ENCODE data around the gene UBXN10.

UBXN10 gene

DNA sequence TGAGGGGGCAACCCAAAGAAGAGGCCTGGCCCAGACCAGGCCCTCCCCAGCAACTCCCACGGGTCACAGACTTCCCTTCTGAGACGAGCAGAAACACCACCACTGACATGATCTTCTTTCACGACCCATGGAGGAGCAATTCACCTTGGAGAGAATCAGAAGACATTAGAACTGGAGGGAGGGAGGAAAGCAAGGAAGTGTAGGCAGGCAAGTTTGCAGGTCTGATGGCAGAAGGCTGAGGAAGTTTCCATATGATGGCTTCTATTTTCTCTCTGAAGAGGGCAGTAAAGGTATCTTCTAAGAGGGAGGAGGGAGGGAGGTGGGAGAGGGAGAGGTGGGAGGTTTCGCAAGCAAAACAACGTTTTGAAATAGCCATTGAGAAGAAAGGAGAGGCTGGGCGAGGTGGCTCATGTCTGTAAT, 1.4 kb upstream of the UBXN10 start:
- Histone ChIP-seq H3K4me3 (no peak overlapping the region), H3K36me3 (ENCODE audit: insufficient read depth, low read length) (no peaks in the 10 kb centered on the region), H3K9me3 (ENCODE audit: low read depth, low read length) (no peaks in the 10 kb centered on the region), H3K9ac (ENCODE audit: insufficient read length) (no peak overlapping the region), H3K27ac (no peak overlapping the region)
- TF ChIP-seq FOXP2 (optimal IDR thresholded peaks at IDR 0.05; ENCODE audit: control extremely low read depth, extremely low read length, insufficient read depth), result no peak
- no peak for TF ChIP-seq EZH2 (IDR thresholded peaks at IDR 0.05)
- DNase-seq (ENCODE audit: low read depth, low spot score), result no peak

DNA sequence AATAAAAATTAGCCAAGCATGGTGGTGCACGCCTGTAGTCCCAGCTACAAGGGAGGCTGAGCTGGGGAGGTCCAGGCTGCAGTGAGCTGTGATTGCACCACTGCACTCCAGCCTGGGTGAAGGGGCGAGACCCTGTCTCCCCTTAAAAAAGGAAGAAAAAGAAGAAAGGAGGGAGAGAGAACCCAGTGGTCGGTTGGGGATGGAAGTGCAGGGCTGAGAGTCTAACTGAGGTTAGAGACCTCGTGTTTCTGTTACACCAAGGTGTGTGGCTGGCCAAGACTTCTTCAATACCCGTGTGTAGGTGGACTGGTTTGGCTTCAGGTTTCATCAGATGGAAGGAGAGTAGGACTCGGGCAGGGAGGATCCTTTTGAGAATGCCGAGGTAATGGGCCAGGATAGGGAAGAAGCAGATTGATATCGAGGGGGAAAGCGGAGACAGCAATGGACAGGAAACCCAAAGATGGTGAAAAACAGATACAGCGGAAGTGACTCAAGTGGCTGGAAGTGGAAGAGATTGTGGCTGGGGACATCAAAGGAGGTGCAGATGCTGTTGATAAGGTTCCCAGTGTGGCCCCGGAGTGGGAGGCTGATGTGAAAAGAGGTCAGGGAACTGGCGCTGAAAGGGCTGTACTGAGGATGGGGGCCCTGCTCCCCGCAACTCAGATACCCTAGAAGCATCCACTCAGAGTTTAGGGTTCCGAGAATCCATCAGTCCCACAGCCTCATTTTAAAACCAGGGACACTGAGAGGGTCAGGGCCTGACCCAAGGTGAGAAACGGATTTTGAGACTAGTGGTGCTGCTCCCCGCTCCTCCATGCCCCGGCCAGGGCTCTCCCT, 681 bp upstream of the UBXN10 start:
- Histone ChIP-seq H3K36me3 (ENCODE audit: insufficient read depth, low read length) (no peaks in the 10 kb centered on the region), H3K9ac (ENCODE audit: insufficient read length) (no peak overlapping the region), H3K9me3 (ENCODE audit: low read depth, low read length) (no peaks in the 10 kb centered on the region), H3K27ac (no peak overlapping the region), H3K4me3 (no peak overlapping the region)
- peak; percentile 35 for TF ChIP-seq EZH2 (IDR thresholded peaks at IDR 0.05)
- no peak for TF ChIP-seq FOXP2 (optimal IDR thresholded peaks at IDR 0.05; ENCODE audit: control extremely low read depth, extremely low read length, insufficient read depth)
- no peak for DNase-seq (ENCODE audit: low read depth, low spot score)

DNA sequence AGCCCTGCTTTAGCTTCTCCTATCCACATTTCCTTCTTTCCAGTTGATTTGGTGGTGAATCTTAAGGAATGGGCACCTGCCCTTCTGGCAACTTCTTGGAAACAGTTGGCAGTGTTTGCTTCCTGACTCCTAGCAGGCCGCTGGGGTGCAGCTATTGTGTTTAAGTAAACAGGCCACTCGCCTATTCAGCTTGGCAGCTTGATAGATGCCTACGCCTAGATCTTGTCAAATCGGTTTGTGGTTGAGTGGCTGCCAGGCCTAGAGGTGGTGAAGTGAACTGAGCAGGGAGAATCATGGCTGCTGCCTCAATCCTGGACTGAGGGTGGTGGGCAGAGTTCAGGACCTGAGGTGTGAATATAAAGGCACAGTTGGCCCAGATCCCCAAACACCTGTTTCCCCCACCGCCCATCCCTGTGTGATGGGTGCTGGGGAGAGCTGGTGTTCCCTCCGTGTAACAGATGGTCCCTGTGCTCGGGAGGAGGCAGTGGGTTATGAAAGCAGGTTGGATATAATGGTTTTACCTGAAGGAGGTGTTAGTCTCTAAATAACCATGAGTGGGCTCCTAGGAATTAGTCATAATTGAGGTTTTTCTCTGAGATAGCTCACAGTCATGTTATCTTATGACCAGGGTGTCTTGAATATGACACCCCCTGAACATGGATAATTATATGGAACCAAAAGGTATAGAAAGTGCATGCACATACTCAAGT, 1.4 kb downstream of the UBXN10 start:
- Histone ChIP-seq H3K27ac (no peak overlapping the region), H3K4me3 (no peak overlapping the region), H3K9me3 (ENCODE audit: low read depth, low read length) (no peaks in the 10 kb centered on the region), H3K36me3 (ENCODE audit: insufficient read depth, low read length) (no peaks in the 10 kb centered on the region), H3K9ac (ENCODE audit: insufficient read length) (no peak overlapping the region)
- no peak for DNase-seq (ENCODE audit: low read depth, low spot score)
- no peak for TF ChIP-seq POLR2AphosphoS5 (IDR thresholded peaks at IDR 0.05; ENCODE audit: borderline replicate concordance, low read depth, low read length)
- no peak for TF ChIP-seq EZH2 (IDR thresholded peaks at IDR 0.05)
- TF ChIP-seq FOXP2 (optimal IDR thresholded peaks at IDR 0.05; ENCODE audit: control extremely low read depth, extremely low read length, insufficient read depth), result no peak

DNA sequence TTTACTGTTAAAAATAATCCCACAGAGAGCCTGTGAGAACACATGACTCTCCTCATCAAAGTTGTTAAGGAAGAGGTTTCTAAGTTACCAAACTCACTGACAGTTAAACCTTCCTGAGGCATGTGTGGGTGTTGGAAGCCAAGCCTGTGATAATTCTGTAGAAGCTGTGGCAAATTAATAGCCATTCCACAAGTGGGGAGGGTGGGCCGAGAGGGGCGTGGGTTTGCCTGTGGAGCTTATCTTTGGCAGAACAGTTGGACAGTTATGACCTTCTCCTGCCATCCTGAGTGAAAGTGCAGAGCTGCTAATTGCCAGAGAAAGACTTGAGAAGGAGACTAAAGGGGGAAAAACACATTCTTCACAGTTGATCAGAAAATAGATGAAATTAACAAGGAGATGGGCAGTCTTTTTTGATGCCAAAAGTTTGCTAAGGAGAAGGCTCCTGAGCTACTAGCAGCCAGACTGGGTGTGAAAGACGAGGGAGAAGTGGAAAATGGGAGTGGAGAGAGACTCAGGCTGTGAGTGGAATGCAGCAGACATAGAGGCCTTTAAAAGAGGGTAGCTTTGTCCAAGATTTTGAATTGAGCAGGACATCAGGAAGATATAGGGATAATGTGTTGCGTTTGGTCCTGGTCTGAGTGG, 2.0 kb downstream of the UBXN10 start:
- Histone ChIP-seq H3K27ac (no peak overlapping the region), H3K4me3 (no peak overlapping the region), H3K9me3 (ENCODE audit: low read depth, low read length) (no peaks in the 10 kb centered on the region), H3K36me3 (ENCODE audit: insufficient read depth, low read length) (no peaks in the 10 kb centered on the region), H3K9ac (ENCODE audit: insufficient read length) (no peak overlapping the region)
- no peak for DNase-seq (ENCODE audit: low read depth, low spot score)
- no peak for TF ChIP-seq FOXP2 (optimal IDR thresholded peaks at IDR 0.05; ENCODE audit: control extremely low read depth, extremely low read length, insufficient read depth)
- TF ChIP-seq POLR2AphosphoS5 (IDR thresholded peaks at IDR 0.05; ENCODE audit: borderline replicate concordance, low read depth, low read length), result no peak
- TF ChIP-seq EZH2 (IDR thresholded peaks at IDR 0.05), result no peak

DNA sequence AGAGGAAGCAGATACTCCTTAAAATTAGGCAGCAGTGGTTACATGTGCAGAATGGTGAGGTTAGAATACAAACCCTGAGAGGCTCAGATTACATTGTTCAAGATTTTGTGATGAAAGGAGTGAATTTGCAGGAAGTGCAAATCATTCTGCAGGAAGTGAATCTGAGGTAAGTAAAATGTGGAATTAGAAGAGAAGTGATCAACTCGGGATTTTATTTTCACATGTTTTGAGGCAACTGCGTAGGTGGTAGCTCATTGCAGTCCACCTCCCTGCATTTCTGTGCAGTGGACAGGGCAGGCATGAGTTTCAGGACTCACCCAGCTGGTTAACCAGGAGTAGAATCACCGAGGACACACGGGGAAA, 2.5 kb downstream of the UBXN10 start:
- TF ChIP-seq FOXP2 (optimal IDR thresholded peaks at IDR 0.05; ENCODE audit: control extremely low read depth, extremely low read length, insufficient read depth) (no peak), EZH2 (IDR thresholded peaks at IDR 0.05) (no peak), POLR2AphosphoS5 (IDR thresholded peaks at IDR 0.05; ENCODE audit: borderline replicate concordance, low read depth, low read length) (no peak)
- Histone ChIP-seq H3K27ac (no peak overlapping the region), H3K9me3 (ENCODE audit: low read depth, low read length) (no peaks in the 10 kb centered on the region), H3K36me3 (ENCODE audit: insufficient read depth, low read length) (no peaks in the 10 kb centered on the region), H3K9ac (ENCODE audit: insufficient read length) (no peak overlapping the region), H3K4me3 (no peak overlapping the region)
- DNase-seq (ENCODE audit: low read depth, low spot score), result no peak

DNA sequence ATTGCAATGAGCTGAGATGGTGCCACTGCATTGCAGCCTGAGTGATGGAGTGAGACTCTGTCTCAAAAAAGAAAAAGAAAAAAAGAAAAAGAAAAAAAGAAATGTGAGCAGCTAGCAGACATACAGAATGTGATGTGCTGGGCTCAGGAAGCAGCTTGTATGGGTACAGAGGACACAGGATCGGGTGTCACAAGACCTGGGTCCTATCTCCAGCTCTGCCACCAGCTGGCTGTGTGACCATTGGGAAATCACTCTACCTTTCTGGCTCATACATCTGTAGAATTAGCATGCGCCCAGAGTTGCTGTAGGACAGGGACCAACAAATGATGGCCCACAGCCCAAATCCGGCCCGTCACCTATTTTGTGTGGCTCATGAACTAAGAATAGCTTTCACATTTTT, 3.8 kb downstream of the UBXN10 start:
- H3K27ac ChIP-seq, result no peak overlapping the region
- H3K4me3 ChIP-seq, result no peak overlapping the region
- H3K9me3 ChIP-seq (ENCODE audit: low read depth, low read length), result no peaks in the 10 kb centered on the region
- no peak for DNase-seq (ENCODE audit: low read depth, low spot score)
- H3K9ac ChIP-seq (ENCODE audit: insufficient read length), result no peak overlapping the region
- H3K36me3 ChIP-seq (ENCODE audit: insufficient read depth, low read length), result no peaks in the 10 kb centered on the region
- TF ChIP-seq FOXP2 (optimal IDR thresholded peaks at IDR 0.05; ENCODE audit: control extremely low read depth, extremely low read length, insufficient read depth) (no peak), EZH2 (IDR thresholded peaks at IDR 0.05) (no peak), POLR2AphosphoS5 (IDR thresholded peaks at IDR 0.05; ENCODE audit: borderline replicate concordance, low read depth, low read length) (no peak)

DNA sequence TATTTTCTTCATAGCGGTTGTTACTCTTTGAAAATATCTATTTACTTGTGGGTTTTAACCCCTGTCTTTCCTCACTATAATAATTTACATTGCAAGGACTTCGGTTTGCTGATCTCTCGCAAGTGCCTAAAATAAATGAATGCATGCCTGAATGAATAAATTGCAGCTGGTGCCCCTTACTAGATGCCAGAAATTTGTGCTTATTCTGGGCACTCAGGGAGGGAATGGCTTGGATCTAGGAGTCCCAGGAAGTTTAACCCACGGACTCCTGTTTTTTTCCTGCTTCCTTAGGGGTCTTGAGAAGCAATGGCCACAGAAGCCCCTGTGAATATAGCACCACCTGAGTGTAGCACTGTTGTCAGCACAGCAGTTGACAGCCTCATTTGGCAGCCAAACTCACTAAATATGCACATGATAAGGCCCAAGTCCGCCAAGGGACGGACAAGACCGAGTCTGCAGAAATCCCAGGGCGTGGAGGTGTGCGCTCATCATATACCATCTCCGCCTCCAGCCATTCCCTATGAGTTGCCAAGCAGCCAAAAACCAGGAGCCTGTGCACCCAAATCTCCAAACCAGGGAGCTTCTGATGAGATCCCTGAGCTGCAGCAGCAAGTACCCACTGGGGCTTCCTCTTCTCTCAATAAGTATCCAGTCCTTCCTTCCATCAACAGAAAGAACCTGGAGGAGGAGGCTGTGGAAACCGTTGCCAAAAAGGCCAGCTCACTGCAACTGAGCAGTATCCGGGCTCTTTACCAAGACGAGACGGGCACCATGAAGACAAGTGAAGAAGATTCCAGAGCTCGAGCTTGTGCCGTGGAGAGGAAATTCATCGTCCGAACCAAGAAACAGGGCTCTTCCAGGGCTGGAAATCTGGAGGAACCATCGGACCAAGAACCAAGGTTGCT, 4.6 kb downstream of the UBXN10 start:
- no peak for TF ChIP-seq EZH2 (IDR thresholded peaks at IDR 0.05)
- TF ChIP-seq FOXP2 (optimal IDR thresholded peaks at IDR 0.05; ENCODE audit: control extremely low read depth, extremely low read length, insufficient read depth), result no peak
- TF ChIP-seq POLR2AphosphoS5 (IDR thresholded peaks at IDR 0.05; ENCODE audit: borderline replicate concordance, low read depth, low read length), result no peak
- no peaks in the 10 kb centered on the region for H3K36me3 ChIP-seq (ENCODE audit: insufficient read depth, low read length)
- no peak overlapping the region for H3K4me3 ChIP-seq
- no peak overlapping the region for H3K9ac ChIP-seq (ENCODE audit: insufficient read length)
- no peaks in the 10 kb centered on the region for H3K9me3 ChIP-seq (ENCODE audit: low read depth, low read length)
- no peak for DNase-seq (ENCODE audit: low read depth, low spot score)
- no peak overlapping the region for H3K27ac ChIP-seq

Data from SK-N-MC (cell line).